ENCODE measurements around the gene MAP3K8. TPM values are rescaled to one million over a fixed set of nuclear protein-coding genes. Genes with fewer than 3 reads are reported as not detected.

Gene MAP3K8
- total and polyA plus RNA-seq, 9 of the 15 experiments (the other 6 are each of a cell fraction or from before 2014, with no cell fraction given) = 6.9 to 23.6 (median 13.6) TPM

DNA sequence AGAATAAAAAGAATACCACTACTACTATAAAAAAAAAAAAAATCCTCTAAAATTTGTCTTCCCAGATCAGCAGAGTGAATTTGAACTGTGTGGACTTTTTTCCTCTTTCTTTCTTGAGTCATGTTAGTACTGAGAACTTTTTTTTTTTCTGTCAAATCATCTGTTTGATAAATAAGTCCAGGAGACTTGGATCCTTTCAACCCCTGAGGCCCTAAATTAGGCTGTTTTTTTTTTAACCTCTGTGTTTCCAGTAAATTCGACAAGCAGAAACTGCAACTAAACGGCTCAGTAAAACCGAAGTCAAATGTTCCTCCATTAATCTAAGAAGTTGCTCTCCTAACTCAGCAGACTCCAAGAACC, 2.7 kb downstream of the MAP3K8 start:
- no peak overlapping the region for H2AFZ ChIP-seq (ENCODE audit: low read depth, low read length)
- intact Hi-C loops (cut with micrococcal nuclease) (loop anchor here (1.0 to 5.0 kb wide), 4 partner anchors 22 to 116 kb away; no protein-coding TSS in a partner anchor), in situ Hi-C loops (cut with MboI) (no loop called here)
- peak overlapping the region; percentile 92 for H3K4me2 ChIP-seq (ENCODE audit: insufficient read depth, low read length)
- ATAC-seq (peak; percentile 0), FAIRE-seq (no peak), DNase-seq (ENCODE audit: extremely low read depth in 1 of 4, low spot score in 3 of 4) (no peak)
- peaks cover 71% of the 10 kb centered on the region for H3K79me2 ChIP-seq (ENCODE audit: control insufficient read depth, insufficient read depth, low read length)
- H3K9ac ChIP-seq (ENCODE audit: insufficient read depth in 1 of 2, low read depth in 2 of 2, low read length in 2 of 2) = peak overlapping the region; percentile 54 to 88; a peak in 2 of 4 replicates
- H3K27ac ChIP-seq (ENCODE audit: extremely low read depth, low read depth, low read length) = peak overlapping the region; percentile 95
- TF ChIP-seq, protein P1, sequence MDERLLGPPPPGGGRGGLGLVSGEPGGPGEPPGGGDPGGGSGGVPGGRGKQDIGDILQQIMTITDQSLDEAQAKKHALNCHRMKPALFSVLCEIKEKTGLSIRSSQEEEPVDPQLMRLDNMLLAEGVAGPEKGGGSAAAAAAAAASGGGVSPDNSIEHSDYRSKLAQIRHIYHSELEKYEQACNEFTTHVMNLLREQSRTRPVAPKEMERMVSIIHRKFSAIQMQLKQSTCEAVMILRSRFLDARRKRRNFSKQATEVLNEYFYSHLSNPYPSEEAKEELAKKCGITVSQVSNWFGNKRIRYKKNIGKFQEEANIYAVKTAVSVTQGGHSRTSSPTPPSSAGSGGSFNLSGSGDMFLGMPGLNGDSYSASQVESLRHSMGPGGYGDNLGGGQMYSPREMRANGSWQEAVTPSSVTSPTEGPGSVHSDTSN (CRISPR knock-in tag; IDR thresholded peaks at IDR 0.05; ENCODE audit: low read depth) = no peak
- TF ChIP-seq, protein P1 (tag; conservative IDR thresholded peaks at IDR 0.05; ENCODE audit: low read depth) = peak; percentile 45; the same call in 1 of the 2 replicates
- TF ChIP-seq, protein P2, sequence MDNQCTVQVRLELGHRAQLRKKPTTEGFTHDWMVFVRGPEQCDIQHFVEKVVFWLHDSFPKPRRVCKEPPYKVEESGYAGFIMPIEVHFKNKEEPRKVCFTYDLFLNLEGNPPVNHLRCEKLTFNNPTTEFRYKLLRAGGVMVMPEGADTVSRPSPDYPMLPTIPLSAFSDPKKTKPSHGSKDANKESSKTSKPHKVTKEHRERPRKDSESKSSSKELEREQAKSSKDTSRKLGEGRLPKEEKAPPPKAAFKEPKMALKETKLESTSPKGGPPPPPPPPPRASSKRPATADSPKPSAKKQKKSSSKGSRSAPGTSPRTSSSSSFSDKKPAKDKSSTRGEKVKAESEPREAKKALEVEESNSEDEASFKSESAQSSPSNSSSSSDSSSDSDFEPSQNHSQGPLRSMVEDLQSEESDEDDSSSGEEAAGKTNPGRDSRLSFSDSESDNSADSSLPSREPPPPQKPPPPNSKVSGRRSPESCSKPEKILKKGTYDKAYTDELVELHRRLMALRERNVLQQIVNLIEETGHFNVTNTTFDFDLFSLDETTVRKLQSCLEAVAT (IDR thresholded peaks at IDR 0.05) = peak in 1 of 2 experiments; percentile 16; a peak in 1 of 4 replicates
- TF ChIP-seq GTF2E2 (tag; IDR thresholded peaks at IDR 0.05) (0 out of 2 replicates have a peak, but pooled peaks have one; percentile 66), ZFP1 (CRISPR knock-in tag; IDR thresholded peaks at IDR 0.05) (no peak), POLR2G (IDR thresholded peaks at IDR 0.05; ENCODE audit: low read depth, low read length) (no peak), ASH1L (IDR thresholded peaks at IDR 0.05; ENCODE audit: borderline replicate concordance, low read depth, partially characterized antibody) (peak; percentile 5), FOXJ2 (tag; IDR thresholded peaks at IDR 0.05) (0 out of 2 replicates have a peak, but pooled peaks have one; percentile 19), SMARCA5 (IDR thresholded peaks at IDR 0.05) (0 out of 2 replicates have a peak, but pooled peaks have one; percentile 14), KAT7 (CRISPR knock-in tag; IDR thresholded peaks at IDR 0.05; ENCODE audit: borderline replicate concordance) (0 out of 2 replicates have a peak, but pooled peaks have one; percentile 9), TCF3 (CRISPR knock-in tag; IDR thresholded peaks at IDR 0.05) (no peak)
- TF ChIP-seq, protein P3, sequence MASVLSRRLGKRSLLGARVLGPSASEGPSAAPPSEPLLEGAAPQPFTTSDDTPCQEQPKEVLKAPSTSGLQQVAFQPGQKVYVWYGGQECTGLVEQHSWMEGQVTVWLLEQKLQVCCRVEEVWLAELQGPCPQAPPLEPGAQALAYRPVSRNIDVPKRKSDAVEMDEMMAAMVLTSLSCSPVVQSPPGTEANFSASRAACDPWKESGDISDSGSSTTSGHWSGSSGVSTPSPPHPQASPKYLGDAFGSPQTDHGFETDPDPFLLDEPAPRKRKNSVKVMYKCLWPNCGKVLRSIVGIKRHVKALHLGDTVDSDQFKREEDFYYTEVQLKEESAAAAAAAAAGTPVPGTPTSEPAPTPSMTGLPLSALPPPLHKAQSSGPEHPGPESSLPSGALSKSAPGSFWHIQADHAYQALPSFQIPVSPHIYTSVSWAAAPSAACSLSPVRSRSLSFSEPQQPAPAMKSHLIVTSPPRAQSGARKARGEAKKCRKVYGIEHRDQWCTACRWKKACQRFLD (CRISPR knock-in tag; IDR thresholded peaks at IDR 0.05) = peak; percentile 5; the same call in 1 of the 2 replicates
- H3K4me3 ChIP-seq = peak overlapping the region; percentile 75
- no peaks in the 10 kb centered on the region for H3K27me3 ChIP-seq (ENCODE audit: control insufficient read depth in 2 of 2, insufficient read depth in 2 of 2, low read length in 2 of 2)
- H3K36me3 ChIP-seq (ENCODE audit: control insufficient read depth, insufficient read depth, low read length) = peaks cover 43% of the 10 kb centered on the region
- no peaks in the 10 kb centered on the region; the same call in 1 of the 2 replicates for H4K20me1 ChIP-seq (replicated peaks; ENCODE audit: control insufficient read depth, insufficient read depth, low read length)
- no peaks in the 10 kb centered on the region for H3K9me3 ChIP-seq (replicated peaks; ENCODE audit: control insufficient read depth, insufficient read depth, low read depth, low read length)
- WGBS (ENCODE audit: insufficient coverage, low coverage, missing lambda C conversion rate) = 4% methylated on average over 3 of the region's 3 CpGs
- POLR2A ChIA-PET = interaction anchor here (0.8 to 6.0 kb wide), 14 partner anchors 9 to 155 kb away, joined by 3 to 38 read pairs (median 4); no protein-coding TSS in a partner anchor
- peaks cover 28 to 32% of the 10 kb centered on the region in 2 experiments for H3K4me1 ChIP-seq (replicated peaks in 1 of 2; ENCODE audit: control insufficient read depth in 2 of 2, insufficient read depth in 2 of 2, low read length in 2 of 2)
- no peaks in the 10 kb centered on the region for H3K9me1 ChIP-seq (ENCODE audit: control insufficient read depth, insufficient read depth, low read length)
- CTCF ChIA-PET (ENCODE audit: low intra/inter-chr PET ratio) = no interaction called here
- no TSS peak for BruUV-seq (replicated peaks)
